Measurements from ENCODE around the gene LIG4. TPM values are rescaled to one million over a fixed set of nuclear protein-coding genes. Genes with fewer than 3 reads are reported as not detected.

The LIG4 gene
- total RNA-seq, 4 donors from 2014 or later: 10.9 to 16.8 (median 13.2) TPM

DNA sequence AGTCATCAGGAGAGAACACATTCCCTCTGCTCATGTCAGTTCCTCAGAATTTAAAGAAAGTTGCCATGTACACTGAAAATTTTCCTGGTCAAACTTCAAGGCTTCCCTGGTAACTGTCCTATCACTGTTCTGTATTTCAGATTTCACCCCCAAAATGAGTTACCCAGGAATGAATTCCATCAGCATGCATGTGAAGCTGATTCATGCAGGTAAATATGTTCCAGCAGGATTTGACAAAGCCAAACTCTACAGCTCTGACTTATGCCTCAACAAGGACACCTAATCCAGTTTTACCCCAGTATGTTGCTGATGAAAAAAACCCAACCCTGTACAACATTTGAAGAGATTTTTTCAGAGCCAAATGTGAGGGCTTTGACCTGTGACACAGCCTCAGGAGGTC lies 21.5 kb downstream of the LIG4 start:
- DNase-seq (ENCODE audit: extremely low spot score): no peak
- TF ChIP-seq, protein P1, sequence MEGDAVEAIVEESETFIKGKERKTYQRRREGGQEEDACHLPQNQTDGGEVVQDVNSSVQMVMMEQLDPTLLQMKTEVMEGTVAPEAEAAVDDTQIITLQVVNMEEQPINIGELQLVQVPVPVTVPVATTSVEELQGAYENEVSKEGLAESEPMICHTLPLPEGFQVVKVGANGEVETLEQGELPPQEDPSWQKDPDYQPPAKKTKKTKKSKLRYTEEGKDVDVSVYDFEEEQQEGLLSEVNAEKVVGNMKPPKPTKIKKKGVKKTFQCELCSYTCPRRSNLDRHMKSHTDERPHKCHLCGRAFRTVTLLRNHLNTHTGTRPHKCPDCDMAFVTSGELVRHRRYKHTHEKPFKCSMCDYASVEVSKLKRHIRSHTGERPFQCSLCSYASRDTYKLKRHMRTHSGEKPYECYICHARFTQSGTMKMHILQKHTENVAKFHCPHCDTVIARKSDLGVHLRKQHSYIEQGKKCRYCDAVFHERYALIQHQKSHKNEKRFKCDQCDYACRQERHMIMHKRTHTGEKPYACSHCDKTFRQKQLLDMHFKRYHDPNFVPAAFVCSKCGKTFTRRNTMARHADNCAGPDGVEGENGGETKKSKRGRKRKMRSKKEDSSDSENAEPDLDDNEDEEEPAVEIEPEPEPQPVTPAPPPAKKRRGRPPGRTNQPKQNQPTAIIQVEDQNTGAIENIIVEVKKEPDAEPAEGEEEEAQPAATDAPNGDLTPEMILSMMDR (IDR thresholded peaks at IDR 0.05): no peak
- TF ChIP-seq POLR2A (IDR thresholded peaks at IDR 0.05; ENCODE audit: low read depth): no peak
- no peak for TF ChIP-seq EP300 (IDR thresholded peaks at IDR 0.05)
- no peak for TF ChIP-seq POLR2AphosphoS5 (IDR thresholded peaks at IDR 0.05)
- H3K27me3 ChIP-seq: peaks cover 0 to 4% (median 0%) of the 10 kb centered on the region in 4 donors
- peaks cover 0 to 8% (median 2%) of the 10 kb centered on the region in 4 donors for H3K9me3 ChIP-seq
- H3K4me3 ChIP-seq: no peak overlapping the region
- H3K27ac ChIP-seq (replicated peaks in 1 of 4): no peak overlapping the region
- intact Hi-C loops (cut with DNase I): no loop called here
- no peaks in the 10 kb centered on the region for H3K4me1 ChIP-seq
- no peaks in the 10 kb centered on the region for H3K36me3 ChIP-seq

DNA sequence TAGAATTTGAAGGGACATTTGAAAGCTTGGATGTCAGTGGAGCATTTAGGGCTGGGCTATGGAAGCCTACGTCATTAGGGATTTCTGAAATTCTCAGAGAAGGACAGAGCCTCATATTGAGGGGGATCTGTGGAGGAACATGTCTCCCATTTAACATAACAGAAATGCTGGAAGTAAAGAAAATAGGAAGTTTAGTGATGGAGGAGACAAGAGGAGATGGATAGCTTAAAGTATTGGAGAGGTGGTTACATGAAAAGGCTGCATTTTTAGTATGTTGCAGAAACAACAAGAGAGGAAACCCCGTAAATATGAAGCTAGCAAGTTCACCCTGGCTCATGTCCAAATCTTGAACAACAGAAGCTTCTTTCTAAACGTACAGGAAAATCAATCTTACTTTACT lies 24.4 kb downstream of the LIG4 start:
- no peak overlapping the region for H3K27ac ChIP-seq (replicated peaks in 1 of 4)
- peaks cover 0 to 8% (median 2%) of the 10 kb centered on the region in 4 donors for H3K9me3 ChIP-seq
- intact Hi-C loops (cut with DNase I): no loop called here
- no peaks in the 10 kb centered on the region for H3K36me3 ChIP-seq
- H3K27me3 ChIP-seq: peaks cover 0 to 4% (median 0%) of the 10 kb centered on the region in 4 donors
- DNase-seq (ENCODE audit: extremely low spot score): no peak
- H3K4me3 ChIP-seq: no peak overlapping the region
- TF ChIP-seq POLR2AphosphoS5 (IDR thresholded peaks at IDR 0.05) (no peak), EP300 (IDR thresholded peaks at IDR 0.05) (no peak), POLR2A (IDR thresholded peaks at IDR 0.05; ENCODE audit: low read depth) (no peak)
- TF ChIP-seq, protein P1 (IDR thresholded peaks at IDR 0.05): no peak
- WGBS: 44% methylated on average over 3 of the region's 3 CpGs
- H3K4me1 ChIP-seq: no peaks in the 10 kb centered on the region

DNA sequence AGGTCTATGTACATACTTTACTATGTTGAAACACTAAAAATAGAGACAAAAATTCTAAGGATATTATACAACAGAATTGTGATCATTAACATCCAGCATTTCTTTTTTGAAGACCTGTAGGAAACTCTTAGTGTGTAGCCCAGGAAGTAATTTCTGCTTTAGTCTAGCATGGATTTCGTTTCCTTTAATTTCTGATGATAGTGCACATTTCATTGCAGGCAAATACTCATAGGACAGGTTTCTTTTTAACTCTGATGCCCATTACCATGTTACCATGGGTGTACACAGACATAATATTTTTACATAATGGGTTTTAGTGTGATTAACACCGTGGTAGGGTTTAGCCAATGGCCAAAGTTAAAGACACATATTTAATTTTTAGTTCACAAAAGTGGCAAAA lies 27.1 kb downstream of the LIG4 start:
- 71% methylated on average over 2 of the region's 2 CpGs for WGBS
- H3K9me3 ChIP-seq: no peaks in the 10 kb centered on the region
- TF ChIP-seq EP300 (IDR thresholded peaks at IDR 0.05) (no peak), POLR2A (IDR thresholded peaks at IDR 0.05; ENCODE audit: low read depth) (no peak), POLR2AphosphoS5 (IDR thresholded peaks at IDR 0.05) (no peak)
- TF ChIP-seq, protein P1 (IDR thresholded peaks at IDR 0.05): no peak
- H3K4me3 ChIP-seq: no peak overlapping the region
- no peaks in the 10 kb centered on the region for H3K4me1 ChIP-seq
- H3K27ac ChIP-seq (replicated peaks in 1 of 4): no peak overlapping the region
- H3K27me3 ChIP-seq: no peaks in the 10 kb centered on the region
- no peaks in the 10 kb centered on the region for H3K36me3 ChIP-seq
- DNase-seq (ENCODE audit: extremely low spot score): no peak
- intact Hi-C loops (cut with DNase I): no loop called here

DNA sequence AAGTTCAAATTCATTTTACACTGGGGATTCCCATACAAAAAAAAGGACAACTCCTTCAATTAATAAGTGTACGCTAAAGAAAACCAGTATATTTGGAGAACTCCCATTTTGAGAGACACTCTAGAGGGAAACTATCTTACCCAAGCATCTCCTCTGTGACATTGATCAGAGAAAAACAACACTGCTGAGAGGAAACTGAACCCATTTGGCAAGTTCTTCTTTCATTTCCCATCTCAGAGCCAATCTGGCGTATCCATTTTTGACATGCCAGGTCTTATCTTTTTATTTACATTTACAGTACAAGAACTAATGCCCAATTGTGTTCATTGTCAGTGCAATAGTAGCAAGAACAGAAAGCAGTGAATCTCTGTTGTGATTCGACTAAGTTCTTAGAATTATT lies 30.1 kb downstream of the LIG4 start:
- Histone ChIP-seq H3K36me3 (no peaks in the 10 kb centered on the region), H3K27me3 (no peaks in the 10 kb centered on the region), H3K4me1 (no peaks in the 10 kb centered on the region), H3K9me3 (no peaks in the 10 kb centered on the region), H3K4me3 (no peak overlapping the region), H3K27ac (replicated peaks in 1 of 4) (no peak overlapping the region)
- 83% methylated on average over 3 of the region's 3 CpGs for WGBS
- no peak for DNase-seq (ENCODE audit: extremely low spot score)
- intact Hi-C loops (cut with DNase I): no loop called here
- TF ChIP-seq EP300 (IDR thresholded peaks at IDR 0.05): no peak
- TF ChIP-seq, protein P1 (IDR thresholded peaks at IDR 0.05): no peak
- TF ChIP-seq POLR2A (IDR thresholded peaks at IDR 0.05; ENCODE audit: low read depth): no peak
- TF ChIP-seq POLR2AphosphoS5 (IDR thresholded peaks at IDR 0.05): no peak

DNA sequence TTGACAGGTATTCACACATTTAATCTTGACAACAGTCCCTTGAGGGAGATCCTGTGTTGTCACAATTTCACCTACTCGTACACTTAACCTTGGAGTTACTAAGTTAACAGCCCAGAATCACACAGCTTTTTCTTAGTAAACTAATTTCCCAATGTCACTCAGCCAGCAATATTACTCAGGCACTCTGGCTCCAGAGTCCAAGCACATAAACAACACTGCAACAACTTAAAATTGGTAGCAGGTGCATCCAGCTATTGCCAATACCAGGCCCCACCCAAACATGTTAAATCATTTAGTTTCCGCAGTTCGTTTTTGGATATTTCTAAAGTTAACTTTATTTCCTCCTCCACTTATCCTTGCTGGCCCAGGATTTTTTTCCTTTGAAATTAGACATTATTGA lies 32.7 kb downstream of the LIG4 start:
- Histone ChIP-seq H3K4me1 (no peaks in the 10 kb centered on the region), H3K36me3 (no peaks in the 10 kb centered on the region), H3K4me3 (no peak overlapping the region), H3K27me3 (no peaks in the 10 kb centered on the region), H3K9me3 (no peaks in the 10 kb centered on the region), H3K27ac (replicated peaks in 1 of 4) (no peak overlapping the region)
- TF ChIP-seq EP300 (IDR thresholded peaks at IDR 0.05) (no peak), POLR2AphosphoS5 (IDR thresholded peaks at IDR 0.05) (no peak), POLR2A (IDR thresholded peaks at IDR 0.05; ENCODE audit: low read depth) (no peak)
- TF ChIP-seq, protein P1 (IDR thresholded peaks at IDR 0.05): no peak
- 60% methylated on average over 3 of the region's 3 CpGs for WGBS
- intact Hi-C loops (cut with DNase I): no loop called here
- DNase-seq (ENCODE audit: extremely low spot score): no peak

All from esophagus muscularis mucosa (tissue), 4 donors.